Testis (tissue), 3 donors: ENCODE data around the gene ETS1. TPM values are rescaled to one million over a fixed set of nuclear protein-coding genes. Genes with fewer than 3 reads are reported as not detected.

Experiments
- DNase-seq: peaks from one replicate; pipeline ENCODE4 v3.0.0-alpha.2; 2019
- H3K27ac ChIP-seq, 2 donors: fragments of 200-600 bp; sonication (generic); one replicate each; pipeline ENCODE4 v1.5.1; 2019
- H3K27me3 ChIP-seq: fragments of 200-600 bp; sonication (generic); one replicate; pipeline ENCODE4 v1.5.1; 2019
- H3K36me3 ChIP-seq: fragments of 200-600 bp; sonication (generic); one replicate; pipeline ENCODE4 v1.5.1; 2017; ENCODE audit warnings: low read depth; ENCODE audit errors: missing control alignments
- H3K4me1 ChIP-seq: fragments of 200-600 bp; sonication (generic); one replicate; pipeline ENCODE4 v1.5.1; 2019
- H3K4me3 ChIP-seq, 2 donors: fragments of 200-600 bp; sonication (generic); one replicate each; pipeline ENCODE4 v1.5.1; 2017 to 2019
- H3K9me3 ChIP-seq: fragments of 200-600 bp; sonication (generic); one replicate; pipeline ENCODE4 v1.5.1; 2017
- CTCF ChIP-seq, 3 experiments: fragments of 450-650 bp in 2 of 3; fragments of 200-600 bp in 1 of 3; sonication (generic) in 1 of 3; IDR thresholded peaks; one replicate each; pipeline ENCODE4 v1.5.1; 2016 to 2019; ENCODE audit warnings: antibody characterized with exemption in 3 of 3, mild to moderate bottlenecking in 2 of 3, moderate library complexity in 1 of 3
- POLR2A ChIP-seq: fragments of 450-650 bp; IDR thresholded peaks from one replicate; pipeline ENCODE4 v1.6.1; 2017; ENCODE audit warnings: antibody characterized with exemption, mild to moderate bottlenecking, moderate library complexity
- WGBS, 2 donors: methylation state at CpG; one replicate each; pipeline ENCODE4 v1.1.5; 2018; 5-methylcytosine and 5-hydroxymethylcytosine counted together
- intact Hi-C: fragments of 100-400 bp; cut with DNase I; formaldehyde crosslinking; loops from one replicate; pipeline ENCODE4 v1.15.1; 2023; ENCODE audit warnings: low total_unique reads
- polyA plus RNA-seq: library from polyadenylated mRNA; stranded (reverse); fragments of 350-450 nt; fragmentation: Illumina TruSeq; extraction: RNeasy Lipid Tissue Mini Kit (QIAGEN cat#74804); gene quantifications from one replicate; pipeline ENCODE4 v1.2.3, GENCODE V29; 2014; ENCODE audit warnings: low read depth, low replicate concordance; ENCODE audit not compliant: insufficient read depth
- total RNA-seq, 2 donors: library from RNA; depleted of rRNA; stranded (reverse); fragments of >200 nt; gene quantifications; one replicate each; pipeline ENCODE4 v1.2.3, GENCODE V29; 2016

ETS1 gene
- total and polyA plus RNA-seq, 3 donors from 2014 or later, result 15.1 to 21.1 (median 15.3) TPM

GRCh38 chr11:128615076-128615475, 27.7 kb upstream of the ETS1 start:
- no peaks in the 10 kb centered on the region for H3K36me3 ChIP-seq
- no peak overlapping the region for H3K4me3 ChIP-seq
- H3K9me3 ChIP-seq, result no peaks in the 10 kb centered on the region
- no peak overlapping the region for H3K27ac ChIP-seq
- TF ChIP-seq CTCF (IDR thresholded peaks at IDR 0.05) (no peak), POLR2A (no peak)
- 85 to 86% methylated on average over 11 of the region's 11 CpGs for WGBS, 2 donors
- no peak for DNase-seq
- peaks cover 9% of the 10 kb centered on the region for H3K4me1 ChIP-seq
- H3K27me3 ChIP-seq, result no peaks in the 10 kb centered on the region
- intact Hi-C loops, result no loop called here

- intact Hi-C loops, result no loop called here
- peaks cover 9% of the 10 kb centered on the region for H3K4me1 ChIP-seq
- H3K27ac ChIP-seq, result no peak overlapping the region
- H3K9me3 ChIP-seq, result no peaks in the 10 kb centered on the region
- DNase-seq, result no peak
- no peaks in the 10 kb centered on the region for H3K36me3 ChIP-seq
- 88 to 90% methylated on average over 5 to 6 of the region's 6 CpGs for WGBS, 2 donors
- TF ChIP-seq CTCF (IDR thresholded peaks at IDR 0.05) (no peak), POLR2A (no peak)
- no peak overlapping the region for H3K4me3 ChIP-seq
- H3K27me3 ChIP-seq, result no peaks in the 10 kb centered on the region
Observed at GRCh38 chr11:128614026-128614425, 26.7 kb upstream of the ETS1 start.

GRCh38 chr11:128613300-128613995, 26.1 kb upstream of the ETS1 start:
- no peak for TF ChIP-seq POLR2A
- no peak for TF ChIP-seq CTCF (IDR thresholded peaks at IDR 0.05)
- Histone ChIP-seq H3K4me1 (peaks cover 9% of the 10 kb centered on the region), H3K27me3 (no peaks in the 10 kb centered on the region), H3K9me3 (no peaks in the 10 kb centered on the region), H3K4me3 (no peak overlapping the region), H3K36me3 (no peaks in the 10 kb centered on the region), H3K27ac (no peak overlapping the region)
- intact Hi-C loops, result no loop called here
- no peak for DNase-seq
- 86 to 93% methylated on average over 2 to 8 of the region's 8 CpGs for WGBS, 2 donors

- Histone ChIP-seq H3K36me3 (no peaks in the 10 kb centered on the region), H3K27me3 (no peaks in the 10 kb centered on the region), H3K4me1 (peaks cover 9% of the 10 kb centered on the region), H3K9me3 (no peaks in the 10 kb centered on the region), H3K4me3 (no peak overlapping the region), H3K27ac (peak overlapping the region in 1 of 2 donors; percentile 4)
- no peak for DNase-seq
- WGBS, 2 donors, result 53 to 56% methylated on average over 11 to 18 of the region's 18 CpGs
- TF ChIP-seq POLR2A (no peak), CTCF (IDR thresholded peaks at IDR 0.05) (no peak)
- intact Hi-C loops, result no loop called here
Observed at GRCh38 chr11:128610721-128611617, 23.6 kb upstream of the ETS1 start.
